ENCODE data around the gene SLCO4A1.

SLCO4A1 gene

DNA sequence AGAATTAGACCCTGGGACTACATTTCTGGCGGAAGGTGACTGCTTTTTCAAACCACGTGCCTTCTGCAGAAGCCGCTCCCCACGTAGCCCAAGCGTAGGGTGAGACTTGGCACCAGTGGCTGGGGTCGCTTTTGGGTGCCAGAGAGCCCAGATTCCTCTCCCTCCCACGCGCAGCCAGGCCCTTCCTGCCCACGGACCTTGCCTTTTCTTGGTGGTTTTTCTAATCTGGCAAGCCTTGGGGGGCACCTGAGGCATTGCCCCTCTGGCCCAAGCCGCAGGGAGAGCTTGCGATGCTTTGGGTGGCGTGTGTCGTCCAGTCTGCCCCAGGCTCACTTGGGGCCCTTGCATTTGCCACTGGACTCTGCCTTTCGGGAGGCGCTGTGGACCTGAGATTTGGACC is 3.3 kb downstream of the SLCO4A1 start:
- no peak overlapping the region for H3K4me2 ChIP-seq (ENCODE audit: low read length)
- no peak overlapping the region for H3K9ac ChIP-seq
- H3K4me3 ChIP-seq (ENCODE audit: low read depth, low read length): no peak overlapping the region
- H3K9me3 ChIP-seq (ENCODE audit: control insufficient read depth, low read length): no peaks in the 10 kb centered on the region
- no peak overlapping the region for H2AFZ ChIP-seq
- H3K79me2 ChIP-seq: peaks cover 20% of the 10 kb centered on the region
- no peak overlapping the region for H3K27ac ChIP-seq
- H3K27me3 ChIP-seq (ENCODE audit: control insufficient read depth, insufficient read depth, low read length): no peaks in the 10 kb centered on the region
- TF ChIP-seq, protein P1, sequence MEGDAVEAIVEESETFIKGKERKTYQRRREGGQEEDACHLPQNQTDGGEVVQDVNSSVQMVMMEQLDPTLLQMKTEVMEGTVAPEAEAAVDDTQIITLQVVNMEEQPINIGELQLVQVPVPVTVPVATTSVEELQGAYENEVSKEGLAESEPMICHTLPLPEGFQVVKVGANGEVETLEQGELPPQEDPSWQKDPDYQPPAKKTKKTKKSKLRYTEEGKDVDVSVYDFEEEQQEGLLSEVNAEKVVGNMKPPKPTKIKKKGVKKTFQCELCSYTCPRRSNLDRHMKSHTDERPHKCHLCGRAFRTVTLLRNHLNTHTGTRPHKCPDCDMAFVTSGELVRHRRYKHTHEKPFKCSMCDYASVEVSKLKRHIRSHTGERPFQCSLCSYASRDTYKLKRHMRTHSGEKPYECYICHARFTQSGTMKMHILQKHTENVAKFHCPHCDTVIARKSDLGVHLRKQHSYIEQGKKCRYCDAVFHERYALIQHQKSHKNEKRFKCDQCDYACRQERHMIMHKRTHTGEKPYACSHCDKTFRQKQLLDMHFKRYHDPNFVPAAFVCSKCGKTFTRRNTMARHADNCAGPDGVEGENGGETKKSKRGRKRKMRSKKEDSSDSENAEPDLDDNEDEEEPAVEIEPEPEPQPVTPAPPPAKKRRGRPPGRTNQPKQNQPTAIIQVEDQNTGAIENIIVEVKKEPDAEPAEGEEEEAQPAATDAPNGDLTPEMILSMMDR (IDR thresholded peaks at IDR 0.05): no peak
- no peaks in the 10 kb centered on the region for H3K36me3 ChIP-seq (ENCODE audit: control insufficient read depth, insufficient read depth, low read length)
- H3K4me1 ChIP-seq: peaks cover 12% of the 10 kb centered on the region

DNA sequence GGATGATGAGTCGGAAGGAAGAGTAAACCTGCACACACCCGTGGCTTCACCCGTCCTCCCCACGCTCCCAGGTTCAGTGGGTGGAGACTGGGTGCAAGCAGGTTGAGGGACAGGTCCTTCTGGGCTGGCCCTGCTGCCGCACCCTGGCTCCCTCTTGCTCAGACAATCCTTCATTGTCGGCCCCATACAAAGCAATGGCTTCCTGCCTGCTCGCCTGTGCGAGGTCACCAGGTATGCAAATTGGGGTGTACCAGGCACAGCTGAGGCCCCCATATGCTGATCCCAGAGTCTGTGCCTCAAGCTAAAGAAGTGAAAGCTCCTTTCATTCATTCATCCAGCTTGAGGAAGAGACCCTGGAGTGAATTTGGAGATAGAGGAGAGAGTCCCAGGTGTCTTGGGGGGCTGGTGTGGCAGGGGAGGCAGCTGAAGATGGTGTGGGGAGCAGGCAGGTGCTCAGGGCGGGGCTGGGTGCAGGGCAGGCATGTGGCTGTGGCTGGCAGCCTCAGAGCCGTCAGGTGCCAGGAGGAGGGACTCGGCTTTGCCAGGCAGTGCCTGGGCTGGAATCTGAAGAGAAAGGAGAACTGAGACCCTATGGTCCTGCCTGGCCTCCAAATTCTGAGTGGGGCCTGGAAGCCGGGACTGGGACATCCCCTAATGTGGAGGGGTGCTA is 4.7 kb downstream of the SLCO4A1 start:
- Histone ChIP-seq H3K4me3 (ENCODE audit: low read depth, low read length) (no peak overlapping the region), H3K9ac (no peak overlapping the region), H3K27ac (no peak overlapping the region), H2AFZ (no peak overlapping the region), H3K4me1 (peaks cover 14% of the 10 kb centered on the region), H3K79me2 (peaks cover 11% of the 10 kb centered on the region), H3K9me3 (ENCODE audit: control insufficient read depth, low read length) (no peaks in the 10 kb centered on the region), H3K36me3 (ENCODE audit: control insufficient read depth, insufficient read depth, low read length) (no peaks in the 10 kb centered on the region), H3K4me2 (ENCODE audit: low read length) (no peak overlapping the region), H3K27me3 (ENCODE audit: control insufficient read depth, insufficient read depth, low read length) (no peaks in the 10 kb centered on the region)
- TF ChIP-seq, protein P1 (IDR thresholded peaks at IDR 0.05): no peak

DNA sequence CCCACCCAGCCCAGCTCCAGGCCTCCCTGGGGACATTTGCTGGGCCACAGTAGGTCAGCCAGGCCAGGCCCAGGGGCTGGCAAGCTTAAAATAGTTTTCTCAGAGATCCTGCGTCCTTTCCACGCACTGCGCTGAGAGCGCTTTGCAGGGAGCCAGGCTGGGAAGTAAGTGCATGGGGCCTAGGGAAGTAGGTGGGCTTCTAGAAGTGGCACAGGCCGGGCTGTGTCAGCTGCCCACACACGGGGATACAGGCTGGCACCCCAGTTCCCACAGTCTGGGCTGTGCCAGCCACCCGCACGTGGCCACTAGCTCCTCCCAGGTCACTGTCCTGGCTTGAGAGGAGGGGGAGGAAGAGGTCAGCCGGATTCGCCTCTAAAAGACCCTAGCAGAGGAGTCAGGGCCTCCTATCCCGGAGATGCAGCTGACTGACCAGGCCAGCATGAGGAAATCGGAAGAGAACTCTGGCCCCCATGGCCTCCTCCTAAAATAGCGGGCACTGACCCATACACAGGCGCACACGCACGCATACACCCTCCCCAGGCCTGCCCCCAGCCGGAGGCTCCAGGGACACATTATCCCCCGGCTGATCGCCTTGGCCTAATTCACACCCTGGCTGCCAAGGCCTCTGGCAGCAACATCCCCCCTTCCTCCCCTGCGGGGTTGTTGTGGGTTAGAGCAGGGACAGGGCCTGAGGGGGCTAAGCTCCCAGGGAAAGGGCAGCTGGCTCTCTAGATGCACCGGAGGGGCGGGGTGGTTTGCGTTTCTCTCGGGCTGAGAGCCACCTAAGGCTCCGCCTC is 5.4 kb downstream of the SLCO4A1 start:
- Histone ChIP-seq H3K36me3 (ENCODE audit: control insufficient read depth, insufficient read depth, low read length) (no peaks in the 10 kb centered on the region), H3K79me2 (peaks cover 11% of the 10 kb centered on the region), H3K9me3 (ENCODE audit: control insufficient read depth, low read length) (no peaks in the 10 kb centered on the region), H3K4me2 (ENCODE audit: low read length) (no peak overlapping the region), H3K9ac (no peak overlapping the region), H3K4me1 (peaks cover 16% of the 10 kb centered on the region), H3K4me3 (ENCODE audit: low read depth, low read length) (no peak overlapping the region), H3K27ac (no peak overlapping the region), H2AFZ (no peak overlapping the region), H3K27me3 (ENCODE audit: control insufficient read depth, insufficient read depth, low read length) (no peaks in the 10 kb centered on the region)
- TF ChIP-seq, protein P1 (IDR thresholded peaks at IDR 0.05): no peak

DNA sequence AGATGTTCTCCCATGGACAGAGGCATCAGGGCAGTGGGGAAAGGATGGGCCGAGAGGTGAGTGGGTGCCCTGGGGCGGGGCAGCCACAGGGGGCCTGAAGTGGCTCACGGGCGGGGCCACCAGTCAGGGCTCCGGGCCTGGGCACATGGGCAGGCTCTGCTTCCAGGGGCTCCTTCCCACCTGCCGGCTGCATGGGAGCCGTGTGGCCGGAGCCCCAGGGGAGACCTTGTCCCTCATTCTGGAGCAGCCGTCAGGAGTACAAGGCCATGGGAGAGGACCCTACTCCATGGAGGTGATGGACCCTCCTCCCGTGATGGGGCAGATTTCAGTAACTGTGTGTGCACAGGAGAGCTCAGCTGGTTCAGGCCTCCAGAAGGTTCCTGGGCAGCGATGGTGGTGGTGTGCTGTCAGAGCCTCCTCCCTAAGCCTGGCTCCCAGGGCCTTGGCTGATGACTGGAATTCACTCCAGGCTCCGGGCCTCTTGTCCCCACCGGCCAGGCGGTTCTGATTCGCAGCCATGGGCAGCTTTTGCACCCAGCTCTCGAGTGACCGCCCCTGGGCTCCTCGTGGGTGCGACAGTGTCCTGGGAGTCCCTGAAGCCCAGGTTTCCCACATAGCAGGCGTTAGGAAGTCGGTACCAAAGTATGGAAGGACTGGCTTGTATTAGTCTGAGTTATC is 6.2 kb downstream of the SLCO4A1 start:
- H3K27me3 ChIP-seq (ENCODE audit: control insufficient read depth, insufficient read depth, low read length): no peaks in the 10 kb centered on the region
- no peak overlapping the region for H3K4me3 ChIP-seq (ENCODE audit: low read depth, low read length)
- no peak overlapping the region for H3K9ac ChIP-seq
- H3K27ac ChIP-seq: no peak overlapping the region
- H3K4me2 ChIP-seq (ENCODE audit: low read length): no peak overlapping the region
- H3K4me1 ChIP-seq: peaks cover 24% of the 10 kb centered on the region
- H3K9me3 ChIP-seq (ENCODE audit: control insufficient read depth, low read length): no peaks in the 10 kb centered on the region
- H3K36me3 ChIP-seq (ENCODE audit: control insufficient read depth, insufficient read depth, low read length): no peaks in the 10 kb centered on the region
- no peak overlapping the region for H2AFZ ChIP-seq
- TF ChIP-seq, protein P1 (IDR thresholded peaks at IDR 0.05): no peak
- H3K79me2 ChIP-seq: peaks cover 11% of the 10 kb centered on the region
